Panc1 (cell line): ENCODE results near the gene ELMO2. TPM values are rescaled to one million over a fixed set of nuclear protein-coding genes. Genes with fewer than 3 reads are reported as not detected.
A peak's percentile ranks its signal among the peaks of the same experiment; 100 is the strongest.

Source experiments
- ATAC-seq: fragments of 200-7000 bp; cut with Tn5 transposase; 2 replicates; pipeline ENCODE4 v1.9.1; 2020; ENCODE audit warnings: mild to moderate bottlenecking, moderate library complexity
- BruUV-seq: library from RNA; stranded (reverse); fragments of 400-500 nt; replicated peaks from 2 replicates; lab custom pipeline; 2021; lab: Mats Ljungman, UMichigan
- CTCF ChIA-PET: fragments of 300-600 bp; sonication (Branson Sonifier 250); formaldehyde crosslinking; loops from one replicate; lab custom pipeline; 2022; ENCODE audit warnings: antibody characterized with exemption; lab: Charles Lee
- POLR2A ChIA-PET: fragments of 300-600 bp; sonication (Branson Sonifier 250); formaldehyde crosslinking; loops from one replicate; lab custom pipeline; 2022; ENCODE audit warnings: antibody characterized with exemption; lab: Charles Lee
- DNase-seq: peaks from one replicate; pipeline ENCODE4 v3.0.0-alpha.2; 2010; ENCODE audit warnings: low read depth, low spot score
- H3K27ac ChIP-seq: 2 replicates; pipeline ENCODE4 v1.5.1; 2011; ENCODE audit warnings: mild to moderate bottlenecking, low read length, inconsistent platforms
- H3K27me3 ChIP-seq: fragments of 200-500 bp; sonication (Bioruptor generic); 2 replicates; pipeline ENCODE4 v1.6.0; 2014; ENCODE audit warnings: low read length, inconsistent platforms; ENCODE audit not compliant: control insufficient read depth, insufficient read depth
- H3K36me3 ChIP-seq: fragments of 200-500 bp; sonication (Bioruptor generic); 2 replicates; pipeline ENCODE4 v1.5.1; 2014; ENCODE audit warnings: inconsistent platforms, mild to moderate bottlenecking, low read length, moderate library complexity; ENCODE audit not compliant: control insufficient read depth, insufficient read depth
- H3K4me1 ChIP-seq: 2 replicates; pipeline ENCODE4 v1.5.1; 2011; ENCODE audit warnings: inconsistent platforms, mild to moderate bottlenecking, low read length, moderate library complexity; ENCODE audit not compliant: control insufficient read depth, insufficient read depth
- H3K4me3 ChIP-seq, 2 experiments: 2 replicates each; pipeline ENCODE4 v1.5.1; 2011 to 2012; ENCODE audit warnings: low read depth in 2 of 2, low read length in 2 of 2, mild to moderate bottlenecking in 2 of 2, inconsistent platforms in 1 of 2, moderate library complexity in 1 of 2
- H3K9me3 ChIP-seq: fragments of 200-500 bp; sonication (Bioruptor generic); 2 replicates; pipeline ENCODE4 v1.5.1; 2014; ENCODE audit warnings: low read depth, mild to moderate bottlenecking, inconsistent platforms, low read length, moderate library complexity; ENCODE audit not compliant: control insufficient read depth, insufficient read depth
- POLR2AphosphoS5 ChIP-seq: IDR thresholded peaks from 2 replicates; pipeline ENCODE4 v1.6.1; 2012; ENCODE audit warnings: mild to moderate bottlenecking, low read depth, low read length, moderate library complexity
- SIN3A ChIP-seq: IDR thresholded peaks from 2 replicates; pipeline ENCODE4 v1.6.1; 2012; ENCODE audit warnings: low read depth, mild to moderate bottlenecking, low read length, moderate library complexity, borderline replicate concordance; ENCODE audit not compliant: insufficient read depth
- TCF7L2 ChIP-seq: IDR thresholded peaks from 2 replicates; pipeline ENCODE4 v1.6.1; 2011; ENCODE audit warnings: mild to moderate bottlenecking, low read depth, low read length, inconsistent platforms
- in situ Hi-C: cut with HindIII; loops from 2 replicates; pipeline ENCODE4 v1.10.0; 2016; ENCODE audit warnings: low sequenced_read_pairs, low pct_unique_long_range_greater_than_20kb
- intact Hi-C: fragments of 100-400 bp; cut with micrococcal nuclease; formaldehyde crosslinking; loops from one replicate; pipeline ENCODE4 v1.10.0; 2022; ENCODE audit not compliant: unreplicated experiment
- total RNA-seq: library from RNA; stranded (reverse); gene quantifications from one replicate; pipeline ENCODE4 v1.2.1, GENCODE V29; 2021; ENCODE audit not compliant: unreplicated experiment
- TF ChIP-seq, protein P1 (sequence below): fragments of 450-650 bp; IDR thresholded peaks from 2 replicates; pipeline ENCODE4 v1.5.1; 2017; ENCODE audit warnings: mild to moderate bottlenecking
- TF ChIP-seq, protein P2 (sequence below), 2 experiments: IDR thresholded peaks; 2 replicates each; pipeline ENCODE4 v1.6.1; 2011 to 2012; ENCODE audit warnings: low read depth in 2 of 2, control low read depth in 1 of 2, low read length in 1 of 2, mild to moderate bottlenecking in 1 of 2, moderate library complexity in 1 of 2; ENCODE audit not compliant: insufficient read depth in 1 of 2

ELMO2 gene
- total RNA-seq, 1 experiment from 2014 or later: 40.4 TPM

DNA sequence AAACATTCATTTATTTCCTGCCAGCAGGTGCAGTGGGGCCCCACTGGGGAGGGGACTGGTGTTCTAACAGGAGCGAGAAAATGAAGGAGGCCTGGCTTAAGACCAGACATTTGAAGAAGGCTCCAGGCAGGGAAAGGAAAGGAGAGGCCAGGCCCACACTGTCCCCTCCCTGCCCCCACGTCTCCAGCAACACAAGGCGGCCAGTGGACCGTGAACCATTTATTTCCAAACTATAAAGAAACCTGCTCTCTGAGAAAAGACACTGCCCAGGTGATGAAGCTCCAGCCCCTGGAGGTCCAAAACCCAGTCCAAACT is 56.7 kb downstream of the ELMO2 start:
- no peaks in the 10 kb centered on the region; the same call in 1 of the 2 replicates for H3K4me1 ChIP-seq
- BruUV-seq: no TSS peak
- H3K4me3 ChIP-seq: no peak overlapping the region
- POLR2A ChIA-PET: interaction anchor here (1.2 kb wide), 1 partner anchor 15 kb away, joined by 3 read pairs; no protein-coding TSS in a partner anchor
- CTCF ChIA-PET: interaction anchor here (0.6 to 1.3 kb wide), 2 partner anchors 88 to 221 kb away, joined by 3 to 4 read pairs; no protein-coding TSS in a partner anchor
- H3K36me3 ChIP-seq: no peaks in the 10 kb centered on the region
- no peak for ATAC-seq
- H3K9me3 ChIP-seq: no peaks in the 10 kb centered on the region
- TF ChIP-seq, protein P1, sequence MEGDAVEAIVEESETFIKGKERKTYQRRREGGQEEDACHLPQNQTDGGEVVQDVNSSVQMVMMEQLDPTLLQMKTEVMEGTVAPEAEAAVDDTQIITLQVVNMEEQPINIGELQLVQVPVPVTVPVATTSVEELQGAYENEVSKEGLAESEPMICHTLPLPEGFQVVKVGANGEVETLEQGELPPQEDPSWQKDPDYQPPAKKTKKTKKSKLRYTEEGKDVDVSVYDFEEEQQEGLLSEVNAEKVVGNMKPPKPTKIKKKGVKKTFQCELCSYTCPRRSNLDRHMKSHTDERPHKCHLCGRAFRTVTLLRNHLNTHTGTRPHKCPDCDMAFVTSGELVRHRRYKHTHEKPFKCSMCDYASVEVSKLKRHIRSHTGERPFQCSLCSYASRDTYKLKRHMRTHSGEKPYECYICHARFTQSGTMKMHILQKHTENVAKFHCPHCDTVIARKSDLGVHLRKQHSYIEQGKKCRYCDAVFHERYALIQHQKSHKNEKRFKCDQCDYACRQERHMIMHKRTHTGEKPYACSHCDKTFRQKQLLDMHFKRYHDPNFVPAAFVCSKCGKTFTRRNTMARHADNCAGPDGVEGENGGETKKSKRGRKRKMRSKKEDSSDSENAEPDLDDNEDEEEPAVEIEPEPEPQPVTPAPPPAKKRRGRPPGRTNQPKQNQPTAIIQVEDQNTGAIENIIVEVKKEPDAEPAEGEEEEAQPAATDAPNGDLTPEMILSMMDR: no peak
- TF ChIP-seq, protein P2, sequence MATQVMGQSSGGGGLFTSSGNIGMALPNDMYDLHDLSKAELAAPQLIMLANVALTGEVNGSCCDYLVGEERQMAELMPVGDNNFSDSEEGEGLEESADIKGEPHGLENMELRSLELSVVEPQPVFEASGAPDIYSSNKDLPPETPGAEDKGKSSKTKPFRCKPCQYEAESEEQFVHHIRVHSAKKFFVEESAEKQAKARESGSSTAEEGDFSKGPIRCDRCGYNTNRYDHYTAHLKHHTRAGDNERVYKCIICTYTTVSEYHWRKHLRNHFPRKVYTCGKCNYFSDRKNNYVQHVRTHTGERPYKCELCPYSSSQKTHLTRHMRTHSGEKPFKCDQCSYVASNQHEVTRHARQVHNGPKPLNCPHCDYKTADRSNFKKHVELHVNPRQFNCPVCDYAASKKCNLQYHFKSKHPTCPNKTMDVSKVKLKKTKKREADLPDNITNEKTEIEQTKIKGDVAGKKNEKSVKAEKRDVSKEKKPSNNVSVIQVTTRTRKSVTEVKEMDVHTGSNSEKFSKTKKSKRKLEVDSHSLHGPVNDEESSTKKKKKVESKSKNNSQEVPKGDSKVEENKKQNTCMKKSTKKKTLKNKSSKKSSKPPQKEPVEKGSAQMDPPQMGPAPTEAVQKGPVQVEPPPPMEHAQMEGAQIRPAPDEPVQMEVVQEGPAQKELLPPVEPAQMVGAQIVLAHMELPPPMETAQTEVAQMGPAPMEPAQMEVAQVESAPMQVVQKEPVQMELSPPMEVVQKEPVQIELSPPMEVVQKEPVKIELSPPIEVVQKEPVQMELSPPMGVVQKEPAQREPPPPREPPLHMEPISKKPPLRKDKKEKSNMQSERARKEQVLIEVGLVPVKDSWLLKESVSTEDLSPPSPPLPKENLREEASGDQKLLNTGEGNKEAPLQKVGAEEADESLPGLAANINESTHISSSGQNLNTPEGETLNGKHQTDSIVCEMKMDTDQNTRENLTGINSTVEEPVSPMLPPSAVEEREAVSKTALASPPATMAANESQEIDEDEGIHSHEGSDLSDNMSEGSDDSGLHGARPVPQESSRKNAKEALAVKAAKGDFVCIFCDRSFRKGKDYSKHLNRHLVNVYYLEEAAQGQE (IDR thresholded peaks at IDR 0.05; ENCODE audit: insufficient read depth in 1 of 2, low read depth in 2 of 2, low read length in 1 of 2): no peak
- no peak for TF ChIP-seq POLR2AphosphoS5
- no peak for TF ChIP-seq TCF7L2
- no peak for TF ChIP-seq SIN3A
- in situ Hi-C loops (no loop called here), intact Hi-C loops (loop anchor here (1.0 kb wide), 1 partner anchor 217 kb away; no protein-coding TSS in a partner anchor)
- DNase-seq: no peak
- no peaks in the 10 kb centered on the region for H3K27me3 ChIP-seq
- no peak overlapping the region for H3K27ac ChIP-seq

DNA sequence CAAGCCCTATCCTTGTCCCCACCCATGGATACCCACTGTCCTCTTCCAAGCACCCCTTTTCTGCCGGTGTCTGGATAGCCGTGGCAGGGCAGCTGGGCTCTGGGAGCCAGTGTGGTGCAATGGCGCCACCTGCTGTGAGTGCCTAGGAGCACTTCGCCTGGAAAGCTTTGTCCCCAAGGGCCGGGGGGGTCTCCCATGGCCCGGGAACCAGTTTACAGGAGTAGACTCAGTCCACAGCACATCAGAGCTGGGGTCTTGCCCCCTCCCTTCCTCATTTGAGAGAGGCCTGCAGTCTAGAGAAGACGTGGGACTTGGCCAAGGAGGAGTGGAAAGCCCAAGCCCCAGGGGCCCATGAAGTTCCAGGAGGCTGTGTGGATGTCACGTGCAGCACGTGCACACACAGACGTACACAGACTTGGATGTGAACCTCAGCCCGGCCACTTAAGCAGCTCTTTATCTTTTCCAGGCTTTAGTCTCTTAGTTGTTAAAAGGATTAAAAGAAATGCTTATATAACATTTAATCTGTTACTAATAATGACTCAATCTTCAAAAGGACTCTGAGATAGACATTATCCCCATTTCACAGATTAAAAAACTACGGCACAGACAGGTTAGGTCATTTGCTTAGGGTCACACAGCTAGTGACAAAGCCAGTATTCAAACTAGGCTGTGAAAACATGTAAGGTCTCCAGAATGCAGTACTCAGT is 57.2 kb downstream of the ELMO2 start:
- no peak overlapping the region for H3K4me3 ChIP-seq
- intact Hi-C loops: loop anchor here (1.0 kb wide), 1 partner anchor 217 kb away; no protein-coding TSS in a partner anchor
- peak; percentile 69 for ATAC-seq
- ChIA-PET POLR2A (interaction anchor here (1.2 kb wide), 1 partner anchor 15 kb away, joined by 3 read pairs; no protein-coding TSS in a partner anchor), CTCF (interaction anchor here (0.6 to 1.3 kb wide), 6 partner anchors 12 to 221 kb away, joined by 3 to 7 read pairs (median 4); no protein-coding TSS in a partner anchor)
- H3K27me3 ChIP-seq: no peaks in the 10 kb centered on the region
- H3K36me3 ChIP-seq: no peaks in the 10 kb centered on the region
- DNase-seq: no peak
- H3K9me3 ChIP-seq: no peaks in the 10 kb centered on the region
- in situ Hi-C loops: no loop called here
- TF ChIP-seq SIN3A: no peak
- TF ChIP-seq, protein P1: peak; percentile 88
- no TSS peak for BruUV-seq
- H3K27ac ChIP-seq: no peak overlapping the region
- H3K4me1 ChIP-seq: no peaks in the 10 kb centered on the region; the same call in 1 of the 2 replicates
